HCT116 (cell line): ENCODE measurements around the gene TEKTIP1. TPM values are rescaled to one million over a fixed set of nuclear protein-coding genes. Genes with fewer than 3 reads are reported as not detected.

Experiments used
- ATAC-seq: fragments of 200-7000 bp; cut with Tn5 transposase; 2 replicates; pipeline ENCODE4 v1.9.1; 2020; ENCODE audit warnings: mild to moderate bottlenecking, moderate library complexity
- BruUV-seq: library from RNA; stranded (reverse); fragments of 400-500 nt; replicated peaks from 2 replicates; lab custom pipeline; 2021; lab: Mats Ljungman, UMichigan
- CTCF ChIA-PET: fragments of 300-600 bp; sonication (Branson Sonifier 250); formaldehyde crosslinking; loops from one replicate; lab custom pipeline; 2021; ENCODE audit warnings: antibody characterized with exemption; lab: Charles Lee
- POLR2A ChIA-PET: fragments of 300-600, 350-600 bp; sonication (Branson Sonifier 250); formaldehyde crosslinking; loops from one replicate; lab custom pipeline; 2021; ENCODE audit warnings: antibody characterized with exemption; lab: Charles Lee
- RAD21 ChIA-PET, 2 experiments: fragments of 300-600 bp; sonication (Branson Sonifier 250); formaldehyde crosslinking; loops; one replicate each; lab custom pipeline; 2023; ENCODE audit warnings: low total read pairs in 2 of 2; ENCODE audit not compliant: uncharacterized antibody in 2 of 2, unreplicated experiment in 2 of 2, low non-redundant PET in 1 of 2; lab: Charles Lee
- DNase-seq: peaks from one replicate; pipeline ENCODE4 v3.0.0-alpha.2; 2010; ENCODE audit warnings: low read depth, low spot score
- H2AFZ ChIP-seq: fragments of 200-600 bp; shearing (Covaris generic), sonication (generic); 2 replicates; pipeline ENCODE4 v1.6.1; 2017; ENCODE audit warnings: low read depth, mixed run types, mixed read lengths, antibody characterized with exemption, low read length; ENCODE audit not compliant: poor library complexity, severe bottlenecking
- H3K27ac ChIP-seq: 2 replicates; pipeline ENCODE4 v1.5.1; 2012; ENCODE audit warnings: low read depth, low read length
- H3K27me3 ChIP-seq: fragments of 200-600 bp; sonication (generic); 2 replicates; pipeline ENCODE4 v1.6.1; 2016; ENCODE audit warnings: mixed run types, low read length, mixed read lengths; ENCODE audit not compliant: insufficient read depth
- H3K36me3 ChIP-seq, 2 experiments: fragments of 200-500 bp in 1 of 2; fragments of 200-600 bp in 1 of 2; sonication (Bioruptor generic) in 1 of 2; sonication (generic) in 1 of 2; 2 replicates each; pipeline versions ENCODE4 v1.5.1 to v1.6.1; 2014 to 2016; ENCODE audit warnings: low read length in 2 of 2, inconsistent platforms in 1 of 2, mixed read lengths in 1 of 2, mixed run types in 1 of 2; ENCODE audit not compliant: insufficient read depth in 2 of 2, control insufficient read depth in 1 of 2
- H3K4me1 ChIP-seq, 2 experiments: fragments of 200-600 bp in 1 of 2; sonication (generic) in 1 of 2; 2 replicates each; pipeline versions ENCODE4 v1.5.1 to v1.6.1; 2012 to 2017; ENCODE audit warnings: low read length in 2 of 2, inconsistent platforms in 1 of 2, mild to moderate bottlenecking in 1 of 2, mixed read lengths in 1 of 2, mixed run types in 1 of 2, moderate library complexity in 1 of 2; ENCODE audit not compliant: insufficient read depth in 2 of 2, control insufficient read depth in 1 of 2
- H3K4me2 ChIP-seq: fragments of 200-600 bp; sonication (generic); 2 replicates; pipeline ENCODE4 v1.6.1; 2017; ENCODE audit warnings: mixed run types, low read length, mixed read lengths
- H3K4me3 ChIP-seq, 2 experiments: fragments of 200-600 bp in 1 of 2; sonication (generic) in 1 of 2; replicated peaks in 1 of 2; 2 replicates each; pipeline ENCODE4 v1.5.1; 2011 to 2016; ENCODE audit warnings: low read length in 2 of 2, control low read depth in 1 of 2, low read depth in 1 of 2, mild to moderate bottlenecking in 1 of 2, mixed read lengths in 1 of 2, mixed run types in 1 of 2
- H3K79me2 ChIP-seq: fragments of 200-600 bp; sonication (generic); 2 replicates; pipeline ENCODE4 v1.6.1; 2017; ENCODE audit warnings: mild to moderate bottlenecking, mixed run types, low read length, moderate library complexity, mixed read lengths; ENCODE audit not compliant: insufficient read depth
- H3K9ac ChIP-seq: fragments of 200-600 bp; sonication (generic); 2 replicates; pipeline ENCODE4 v1.6.1; 2016; ENCODE audit warnings: low read length, mixed read lengths
- H3K9me2 ChIP-seq: fragments of 200-600 bp; sonication (generic), shearing (Covaris generic); 2 replicates; pipeline ENCODE4 v1.6.1; 2017; ENCODE audit warnings: mixed run types, mild to moderate bottlenecking, moderate library complexity; ENCODE audit not compliant: insufficient read depth
- H3K9me3 ChIP-seq, 2 experiments: fragments of 200-500 bp in 1 of 2; fragments of 200-600 bp in 1 of 2; sonication (Bioruptor generic) in 1 of 2; sonication (generic) in 1 of 2; 2 replicates each; pipeline ENCODE4 v1.6.1; 2014 to 2017; ENCODE audit warnings: low read length in 2 of 2, mixed read lengths in 2 of 2, inconsistent platforms in 1 of 2, low read depth in 1 of 2, mild to moderate bottlenecking in 1 of 2, mixed run types in 1 of 2, moderate library complexity in 1 of 2; ENCODE audit not compliant: control insufficient read depth in 1 of 2, insufficient read depth in 1 of 2
- H4K20me1 ChIP-seq: fragments of 200-600 bp; sonication (generic), shearing (Covaris generic); 2 replicates; pipeline ENCODE4 v1.6.1; 2017; ENCODE audit warnings: mixed run types, mild to moderate bottlenecking, moderate library complexity; ENCODE audit not compliant: insufficient read depth
- ATF3 ChIP-seq: IDR thresholded peaks from 2 replicates; pipeline ENCODE4 v1.6.1; 2012
- CBX3 ChIP-seq: IDR thresholded peaks from 2 replicates; pipeline ENCODE4 v1.6.1; 2012; ENCODE audit warnings: low read depth
- CEBPB ChIP-seq: IDR thresholded peaks from 2 replicates; pipeline ENCODE4 v1.6.1; 2012; ENCODE audit warnings: low read depth
- CTCF ChIP-seq, 3 experiments: fragments of 200-600 bp in 1 of 3; sonication (generic) in 1 of 3; IDR thresholded peaks in 2 of 3; conservative IDR thresholded peaks in 1 of 3; 2 replicates each; pipeline ENCODE4 v1.5.1; 2012 to 2017; ENCODE audit warnings: low read depth in 2 of 3, low read length in 2 of 3, antibody characterized with exemption in 1 of 3, borderline replicate concordance in 1 of 3, control low read depth in 1 of 3, mild to moderate bottlenecking in 1 of 3, mixed read lengths in 1 of 3, mixed run types in 1 of 3, moderate library complexity in 1 of 3; ENCODE audit not compliant: insufficient read depth in 1 of 3
- EZH2phosphoT487 ChIP-seq: fragments of 200-600 bp; IDR thresholded peaks from 2 replicates; pipeline ENCODE4 v1.6.1; 2018; ENCODE audit warnings: antibody characterized with exemption, borderline replicate concordance
- FOSL1 ChIP-seq: IDR thresholded peaks from 2 replicates; pipeline ENCODE4 v1.6.1; 2012; ENCODE audit warnings: low read depth
- JUND ChIP-seq: IDR thresholded peaks from 2 replicates; pipeline ENCODE4 v1.6.1; 2012
- MAX ChIP-seq: IDR thresholded peaks from 2 replicates; pipeline ENCODE4 v1.6.1; 2012
- POLR2A ChIP-seq: IDR thresholded peaks from 2 replicates; pipeline ENCODE4 v1.7.0; 2011; ENCODE audit warnings: borderline replicate concordance; ENCODE audit not compliant: insufficient read depth, insufficient read length; ENCODE audit errors: extremely low read depth
- POLR2AphosphoS5 ChIP-seq: IDR thresholded peaks from 2 replicates; pipeline ENCODE4 v1.6.1; 2011; ENCODE audit warnings: mild to moderate bottlenecking, low read depth, low read length, moderate library complexity
- RAD21 ChIP-seq: IDR thresholded peaks from 2 replicates; pipeline ENCODE4 v1.6.1; 2012; ENCODE audit warnings: low read depth, mild to moderate bottlenecking
- REST ChIP-seq: IDR thresholded peaks from 2 replicates; pipeline ENCODE4 v1.6.1; 2012; ENCODE audit warnings: low read depth
- SIN3A ChIP-seq: IDR thresholded peaks from 2 replicates; pipeline ENCODE4 v1.6.1; 2012; ENCODE audit warnings: low read depth
- SP1 ChIP-seq: IDR thresholded peaks from 2 replicates; pipeline ENCODE4 v1.6.1; 2012; ENCODE audit warnings: low read depth
- SRF ChIP-seq: IDR thresholded peaks from 2 replicates; pipeline ENCODE4 v1.6.1; 2012; ENCODE audit warnings: low read depth
- TCF7L2 ChIP-seq: IDR thresholded peaks from 2 replicates; pipeline ENCODE4 v1.7.0; 2011; ENCODE audit warnings: borderline replicate concordance, inconsistent platforms; ENCODE audit not compliant: insufficient read depth, insufficient read length; ENCODE audit errors: extremely low read depth
- YY1 ChIP-seq: IDR thresholded peaks from 2 replicates; pipeline ENCODE4 v1.6.1; 2011; ENCODE audit warnings: low read length, low read depth, moderate library complexity, mild to moderate bottlenecking; ENCODE audit not compliant: insufficient replicate concordance; ENCODE audit errors: extremely low read depth
- ZBTB33 ChIP-seq: IDR thresholded peaks from 2 replicates; pipeline ENCODE4 v1.6.1; 2011; ENCODE audit warnings: mild to moderate bottlenecking, low read length, moderate library complexity; ENCODE audit not compliant: insufficient replicate concordance; ENCODE audit errors: extremely low read depth
- ZFX ChIP-seq: fragments of 450-650 bp; IDR thresholded peaks from 2 replicates; pipeline ENCODE4 v1.6.1; 2017
- ZNF274 ChIP-seq: fragments of 200-500 bp; sonication (Bioruptor generic); IDR thresholded peaks from 2 replicates; pipeline ENCODE4 v1.6.1; 2014; ENCODE audit warnings: mild to moderate bottlenecking, low read depth, low read length, inconsistent platforms
- intact Hi-C: fragments of 100-400 bp; cut with micrococcal nuclease; formaldehyde crosslinking; loops from 2 replicates; pipeline ENCODE4 v1.10.0; 2022
- total RNA-seq: library from RNA; stranded (reverse); gene quantifications from one replicate; pipeline ENCODE4 v1.2.1, GENCODE V29; 2021; ENCODE audit not compliant: unreplicated experiment

TEKTIP1 gene
- total RNA-seq, 1 experiment from 2014 or later, result 1.2 TPM

- no TSS peak for BruUV-seq
- Histone ChIP-seq H3K27me3 (no peaks in the 10 kb centered on the region), H3K79me2 (peaks cover 42% of the 10 kb centered on the region), H4K20me1 (no peaks in the 10 kb centered on the region), H2AFZ (no peak overlapping the region), H3K9ac (no peak overlapping the region), H3K9me3 (no peaks in the 10 kb centered on the region), H3K4me1 (peaks cover 23 to 38% of the 10 kb centered on the region in 2 experiments; a peak in 3 of 4 replicates), H3K4me2 (no peak overlapping the region), H3K27ac (no peak overlapping the region), H3K36me3 (no peaks in the 10 kb centered on the region), H3K9me2 (no peaks in the 10 kb centered on the region), H3K4me3 (no peak overlapping the region)
- intact Hi-C loops, result no loop called here
- no peak for TF ChIP-seq ZNF274
- TF ChIP-seq CEBPB, result no peak
- TF ChIP-seq TCF7L2, result no peak
- TF ChIP-seq SRF, result no peak
- TF ChIP-seq ZBTB33, result no peak
- TF ChIP-seq SP1, result no peak
- no peak for TF ChIP-seq ZFX
- TF ChIP-seq MAX, result no peak
- TF ChIP-seq CBX3, result no peak
- TF ChIP-seq POLR2AphosphoS5, result no peak
- no peak for TF ChIP-seq YY1
- TF ChIP-seq REST, result no peak
- TF ChIP-seq SIN3A, result no peak
- no peak for TF ChIP-seq EZH2phosphoT487
- no peak for TF ChIP-seq POLR2A
- TF ChIP-seq RAD21, result no peak
- TF ChIP-seq CTCF (IDR thresholded peaks at IDR 0.05 in 2 of 3, conservative IDR thresholded peaks at IDR 0.05 in 1 of 3; ENCODE audit: borderline replicate concordance in 1 of 3, insufficient read depth in 1 of 3, low read depth in 2 of 3, low read length in 2 of 3), result no peak
- TF ChIP-seq FOSL1, result no peak
- no peak for TF ChIP-seq JUND
- no peak for TF ChIP-seq ATF3
- ATAC-seq (no peak), DNase-seq (no peak)
- POLR2A ChIA-PET, result no interaction called here
- CTCF ChIA-PET, result interaction anchor here (0.6 to 2.6 kb wide), 2 partner anchors 18 to 219 kb away, joined by 4 to 7 read pairs; no protein-coding TSS in a partner anchor
- RAD21 ChIA-PET, result no interaction called here
Observed at GRCh38 chr19:3503036-3503572, 35.9 kb upstream of the TEKTIP1 start.
